NCI-H524 (cell line): ENCODE results near the gene ZBTB43.
"Not testable (repeated sequence)": the region's sequence is repeated elsewhere in the genome, so short reads cannot be mapped to it uniquely, and the experiment has no call there.

ENCODE experiments used
- DNase-seq, 2 experiments: peaks; one replicate each; lab custom pipeline; 2025; lab: John Stamatoyannopoulos, UW

The ZBTB43 gene

GRCh38 chr9:126791406-126792230 lies 13.2 kb upstream of the ZBTB43 start:
- peak in 1 of 2 experiments; percentile 49 for DNase-seq

GRCh38 chr9:126793686-126794417 lies 11.0 kb upstream of the ZBTB43 start:
- no peak for DNase-seq

GRCh38 chr9:126794441-126794840 lies 10.4 kb upstream of the ZBTB43 start:
- DNase-seq: no peak

- no peak for DNase-seq
Observed at GRCh38 chr9:126796758-126797157, 8.1 kb upstream of the ZBTB43 start.

- DNase-seq: no peak
Observed at GRCh38 chr9:126797903-126798302, 6.9 kb upstream of the ZBTB43 start.

DNA sequence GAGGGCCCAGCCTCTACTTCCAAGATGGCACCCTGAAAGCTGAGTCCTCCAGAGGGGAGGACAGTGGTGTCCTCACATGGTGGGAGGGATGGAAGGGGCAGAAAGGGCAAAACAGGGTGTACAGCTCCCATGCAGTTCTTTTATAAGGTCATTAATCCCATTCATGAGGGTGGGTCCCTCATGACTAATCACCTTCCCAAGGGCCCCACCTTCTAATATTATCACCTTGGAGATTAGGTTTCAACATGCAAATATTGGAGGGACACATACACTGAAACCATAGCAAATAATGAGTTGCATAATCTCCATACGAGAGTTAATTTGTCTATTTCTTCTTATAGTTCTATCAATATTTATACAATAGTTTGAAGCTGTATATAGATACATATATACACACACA lies 5.8 kb upstream of the ZBTB43 start:
- DNase-seq: no peak

DNA sequence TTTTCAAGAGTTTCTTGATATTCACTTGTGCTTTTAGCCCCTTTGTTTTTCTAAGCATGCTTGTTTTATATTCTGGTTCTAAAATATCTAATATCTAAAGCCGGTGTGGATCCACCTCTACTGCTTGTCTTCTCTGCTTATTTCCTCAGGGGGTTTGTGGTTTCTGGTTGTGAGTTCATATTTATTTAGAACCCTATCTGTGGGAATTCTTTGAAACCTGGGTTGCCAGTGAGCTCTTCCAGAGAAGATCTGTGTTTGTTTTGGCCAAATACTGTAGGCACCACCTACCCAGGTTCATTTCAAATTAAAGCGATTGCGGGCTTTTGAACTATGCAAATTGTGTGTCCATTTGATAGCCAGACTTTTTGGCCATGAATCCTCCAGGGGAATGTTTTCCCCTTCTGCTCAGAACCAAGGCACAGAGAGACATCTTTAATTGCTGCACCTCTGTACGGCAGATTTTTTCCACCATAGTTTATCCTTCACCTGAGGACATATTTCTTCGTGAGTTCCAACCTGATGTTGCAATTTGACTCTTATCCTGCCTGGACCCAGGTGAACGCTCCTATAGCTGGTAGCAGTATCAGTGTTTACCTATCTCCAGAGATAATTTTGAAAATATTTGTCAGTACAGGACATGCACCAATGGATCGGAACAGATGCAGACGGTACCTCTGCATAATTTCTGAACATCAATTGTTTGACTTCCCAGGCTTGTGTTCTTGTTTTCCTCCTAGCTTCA lies 2.4 kb upstream of the ZBTB43 start:
- DNase-seq: no peak

DNA sequence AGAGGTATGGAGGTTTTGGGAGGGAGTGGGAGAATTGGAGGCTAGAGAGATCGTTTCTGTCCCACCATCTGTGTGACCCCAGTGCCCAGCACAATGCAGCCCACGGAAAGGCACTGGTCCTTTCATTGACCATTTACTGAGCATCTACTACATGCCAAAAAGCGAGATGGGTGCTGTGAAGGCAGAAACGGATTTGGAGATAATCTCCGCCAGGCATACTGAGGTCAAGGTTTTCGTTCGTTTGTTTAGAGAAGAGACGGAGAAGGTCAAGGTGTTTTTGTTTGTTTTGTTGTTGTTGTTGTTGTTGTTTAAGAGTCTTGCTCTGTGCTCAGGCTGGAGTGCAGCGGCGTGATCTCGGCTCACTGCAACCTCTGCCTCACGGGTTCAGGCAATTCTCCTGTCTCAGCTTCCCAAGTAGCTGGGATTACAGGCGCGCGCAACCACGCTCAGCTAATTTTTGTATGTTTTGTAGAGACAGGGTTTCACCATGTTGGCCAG lies 593 bp upstream of the ZBTB43 start:
- no peak for DNase-seq

- peak in 1 of 2 experiments; percentile 30 for DNase-seq
Observed at GRCh38 chr9:126805554-126806262, 868 bp downstream of the ZBTB43 start.

GRCh38 chr9:126806336-126806735 lies 1.5 kb downstream of the ZBTB43 start:
- DNase-seq: no peak

GRCh38 chr9:126809068-126809467 lies 4.2 kb downstream of the ZBTB43 start:
- DNase-seq: no peak

DNA sequence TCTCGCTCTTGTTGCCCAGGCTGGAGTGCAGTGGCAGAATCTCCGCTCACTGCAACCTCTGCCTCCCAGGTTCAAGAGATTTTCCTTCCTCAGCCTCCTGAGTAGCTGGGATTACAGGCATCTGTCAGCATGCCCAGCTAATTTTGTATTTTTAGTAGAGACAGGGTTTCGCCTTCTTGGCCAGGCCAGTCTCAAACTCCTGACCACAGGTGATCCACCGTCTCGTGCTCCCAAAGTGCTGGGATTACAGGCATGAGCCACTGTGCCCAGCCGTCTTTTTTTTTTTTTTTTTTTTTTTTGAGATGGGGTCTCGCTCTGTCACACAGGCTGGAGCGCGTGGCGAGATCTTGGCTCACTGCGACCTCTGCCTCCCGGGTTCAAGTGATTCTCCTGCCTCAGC lies 5.4 kb downstream of the ZBTB43 start:
- DNase-seq: not testable (repeated sequence)

DNA sequence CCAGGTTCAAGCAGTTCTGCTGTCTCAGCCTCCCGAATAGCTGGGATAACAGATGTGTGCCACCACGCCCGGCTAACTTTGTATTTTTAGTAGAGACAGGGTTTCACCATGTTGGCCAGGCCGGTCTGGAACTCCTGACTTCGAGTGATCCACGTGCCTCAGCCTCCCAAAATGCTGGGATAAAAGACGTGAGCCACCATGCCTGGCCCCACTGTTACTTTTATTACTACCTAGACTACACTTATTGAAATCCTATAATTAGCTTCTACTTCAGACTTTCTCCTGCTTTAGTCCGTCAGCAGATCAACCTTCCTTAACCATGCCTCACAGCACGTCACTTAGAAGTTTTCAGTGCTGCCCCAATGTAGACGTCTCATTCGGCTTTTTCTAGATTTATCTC lies 8.2 kb downstream of the ZBTB43 start:
- DNase-seq: no peak

DNA sequence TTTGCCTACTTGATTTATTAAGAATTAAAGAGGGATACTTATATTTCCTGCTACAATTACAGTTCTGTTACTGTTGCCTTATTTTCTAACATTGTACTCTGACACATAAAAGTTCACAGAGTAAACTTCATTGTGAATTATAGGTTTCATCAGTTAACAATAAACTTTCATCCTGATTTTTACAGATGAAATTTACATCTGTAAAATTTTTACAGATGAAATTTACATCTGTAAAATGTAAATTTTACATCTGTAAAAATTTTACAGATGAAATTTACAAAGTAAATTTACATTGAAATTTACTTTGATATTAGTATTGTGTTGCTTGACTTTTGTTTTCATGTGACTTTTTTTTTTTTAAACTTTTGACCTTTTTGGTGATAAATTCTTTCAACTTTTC lies 9.3 kb downstream of the ZBTB43 start:
- no peak for DNase-seq

DNA sequence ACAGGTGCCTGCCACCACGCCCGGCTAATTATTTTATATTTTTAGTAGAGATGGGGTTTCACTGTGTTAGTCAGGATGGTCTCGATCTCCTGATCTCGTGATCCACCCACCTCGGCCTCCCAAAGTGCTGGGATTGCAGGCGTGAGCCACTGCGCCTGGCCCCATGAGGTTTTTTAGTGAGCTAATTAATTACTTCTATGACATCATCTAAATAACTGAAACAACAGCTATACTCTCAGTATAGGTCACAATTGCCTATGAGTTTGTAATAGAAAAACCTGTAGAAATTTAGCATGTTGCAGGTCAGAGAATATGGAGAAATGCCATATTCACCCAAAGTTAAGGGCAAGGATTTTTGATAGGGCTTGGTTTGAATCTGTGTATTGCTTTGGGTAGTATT lies 12.8 kb downstream of the ZBTB43 start:
- not testable (repeated sequence) for DNase-seq

DNA sequence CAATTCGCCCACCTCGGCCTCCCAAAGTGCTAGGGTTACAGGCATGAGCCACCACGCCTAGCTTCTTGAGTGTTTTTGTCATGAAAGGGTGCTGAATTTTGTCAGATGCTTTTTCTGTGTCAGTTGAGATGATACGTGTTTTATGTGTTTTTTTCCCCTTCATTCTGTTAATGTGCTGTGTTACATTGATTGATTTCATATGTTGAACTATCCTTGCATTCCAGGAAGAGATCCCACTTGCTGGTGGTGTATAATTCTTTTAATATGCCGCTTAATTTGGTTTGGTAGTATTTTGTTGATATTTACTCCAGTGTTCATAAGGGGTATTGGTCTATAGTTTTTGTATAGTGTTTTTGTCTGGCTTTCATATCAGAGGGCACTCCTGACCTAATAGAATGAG lies 13.6 kb downstream of the ZBTB43 start:
- no peak for DNase-seq

GRCh38 chr9:126819482-126819881 lies 14.6 kb downstream of the ZBTB43 start:
- DNase-seq: no peak

GRCh38 chr9:126822278-126822677 lies 17.4 kb downstream of the ZBTB43 start:
- no peak for DNase-seq

DNA sequence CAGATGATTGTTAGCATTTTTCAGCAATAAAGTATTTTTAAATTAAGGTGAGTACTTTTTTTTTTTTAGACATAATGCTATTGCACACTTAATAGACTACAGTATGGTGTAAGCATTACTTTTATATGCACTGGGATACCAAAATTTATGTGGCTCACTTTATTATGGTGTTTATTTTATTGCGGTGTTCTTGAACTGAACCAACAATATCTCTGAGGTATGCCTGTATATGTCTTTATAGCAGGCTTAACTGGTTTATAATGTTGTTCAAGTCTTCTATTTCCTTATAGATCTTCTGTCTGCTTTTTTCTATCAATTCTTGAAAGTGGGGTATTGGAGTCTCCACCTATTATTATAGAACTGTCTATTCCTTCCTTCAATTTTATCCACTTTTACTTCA lies 18.0 kb downstream of the ZBTB43 start:
- no peak for DNase-seq

DNA sequence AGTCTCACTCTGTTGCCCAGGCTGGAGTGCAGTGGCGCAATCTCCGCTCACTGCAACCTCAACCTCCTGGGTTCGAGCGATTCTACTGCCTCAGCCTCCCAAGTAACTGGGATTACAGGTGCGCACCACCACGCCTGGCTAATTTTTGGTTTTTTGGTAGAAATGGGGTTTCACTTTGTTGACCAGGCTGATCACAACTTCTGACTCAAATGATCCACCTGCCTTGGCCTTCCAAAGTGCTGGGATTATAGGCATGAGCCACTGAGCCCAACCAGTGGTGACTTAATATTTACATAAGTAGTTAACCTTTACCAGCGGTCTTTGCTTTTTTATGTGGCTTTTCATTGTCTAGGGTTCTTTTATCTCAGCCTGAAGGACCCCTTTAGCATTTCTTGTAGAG lies 19.2 kb downstream of the ZBTB43 start:
- DNase-seq: not testable (repeated sequence)

DNA sequence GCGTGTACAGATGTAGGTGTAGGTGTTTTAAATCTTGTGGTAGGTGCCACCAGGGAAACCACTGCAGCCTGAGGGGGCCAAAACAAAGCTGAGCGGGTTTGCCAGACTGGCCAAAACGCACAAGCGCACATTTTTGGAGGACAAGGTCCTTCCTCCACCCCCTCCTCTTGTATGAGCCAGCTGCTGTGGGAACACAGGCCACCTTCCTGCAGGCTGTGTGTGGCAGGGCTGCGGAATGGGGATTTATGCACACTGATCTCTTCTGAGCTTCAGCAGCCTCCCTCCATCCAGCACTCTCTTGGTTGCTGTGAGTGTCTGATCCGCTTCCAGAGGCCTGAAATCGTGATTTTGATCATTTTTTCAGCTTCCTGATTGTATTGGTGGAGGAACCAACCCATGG lies 22.4 kb downstream of the ZBTB43 start:
- DNase-seq: no peak

GRCh38 chr9:126829035-126829434 lies 24.2 kb downstream of the ZBTB43 start:
- no peak for DNase-seq
